DOHH2 (cell line): ENCODE data around the gene TRPC4AP.

Experiments used
- H3F3A ChIP-seq: fragments of 200-600 bp; sonication (generic), shearing (Covaris generic); 2 replicates; pipeline ENCODE4 v1.6.0; 2016; ENCODE audit warnings: antibody characterized with exemption, mild to moderate bottlenecking; ENCODE audit not compliant: control insufficient read depth, insufficient read depth
- H3K27ac ChIP-seq: fragments of 200-600 bp; sonication (generic); 2 replicates; pipeline ENCODE4 v1.5.1; 2014; ENCODE audit warnings: low read depth, mild to moderate bottlenecking, low read length, moderate library complexity
- H3K27me3 ChIP-seq: fragments of 200-600 bp; sonication (generic); 2 replicates; pipeline ENCODE4 v1.6.1; 2014; ENCODE audit warnings: mild to moderate bottlenecking, low read length, mixed read lengths; ENCODE audit not compliant: control insufficient read depth
- H3K36me3 ChIP-seq: fragments of 200-600 bp; sonication (generic); 2 replicates; pipeline ENCODE4 v1.6.1; 2014; ENCODE audit warnings: mild to moderate bottlenecking, low read length, moderate library complexity, mixed read lengths; ENCODE audit not compliant: control insufficient read depth
- H3K4me1 ChIP-seq: fragments of 200-600 bp; sonication (generic); 2 replicates; pipeline ENCODE4 v1.6.1; 2014; ENCODE audit warnings: mild to moderate bottlenecking, low read length, mixed read lengths; ENCODE audit not compliant: control insufficient read depth
- H3K4me2 ChIP-seq: fragments of 200-600 bp; sonication (generic); 2 replicates; pipeline ENCODE4 v1.6.0; 2014; ENCODE audit warnings: mild to moderate bottlenecking, low read length, moderate library complexity
- H3K4me3 ChIP-seq: fragments of 200-600 bp; sonication (generic); 2 replicates; pipeline ENCODE4 v1.5.1; 2014; ENCODE audit warnings: mild to moderate bottlenecking, low read length, mixed read lengths
- H3K79me2 ChIP-seq: fragments of 200-600 bp; sonication (generic); 2 replicates; pipeline ENCODE4 v1.6.1; 2014; ENCODE audit warnings: mild to moderate bottlenecking, low read length, mixed read lengths; ENCODE audit not compliant: control insufficient read depth
- H3K9me2 ChIP-seq: fragments of 200-600 bp; sonication (generic); replicated peaks from 2 replicates; pipeline ENCODE4 v1.6.1; 2014; ENCODE audit warnings: mild to moderate bottlenecking, low read length, mixed read lengths; ENCODE audit not compliant: control insufficient read depth
- H3K9me3 ChIP-seq: fragments of 200-600 bp; sonication (generic); 2 replicates; pipeline ENCODE4 v1.6.1; 2014; ENCODE audit warnings: antibody characterized with exemption, low read length, mixed read lengths; ENCODE audit not compliant: control insufficient read depth, insufficient read depth
- H4K20me1 ChIP-seq: fragments of 200-600 bp; sonication (generic); 2 replicates; pipeline ENCODE4 v1.6.0; 2014; ENCODE audit warnings: low read depth, mild to moderate bottlenecking, antibody characterized with exemption, low read length, moderate library complexity; ENCODE audit not compliant: control insufficient read depth, insufficient read depth
- CTCF ChIP-seq: fragments of 200-600 bp; sonication (generic); IDR thresholded peaks from one replicate; pipeline ENCODE4 v1.5.1; 2014; ENCODE audit warnings: antibody characterized with exemption, mild to moderate bottlenecking, low read depth, low read length; ENCODE audit not compliant: poor library complexity, severe bottlenecking
- EZH2phosphoT487 ChIP-seq: fragments of 200-600 bp; sonication (generic); IDR thresholded peaks from 2 replicates; pipeline ENCODE4 v1.6.1; 2017; ENCODE audit warnings: borderline replicate concordance, mild to moderate bottlenecking, antibody characterized with exemption, low read length, moderate library complexity, mixed read lengths

TRPC4AP gene

GRCh38 chr20:34955231-34956040, 137.2 kb downstream of the TRPC4AP start, which contains the start of the genes GSS and MYH7B:
TSS of gene GSS (minus strand) at chr20:34955806. CDS start at chr20:34951852, 3,954 bp downstream.
TSS of gene MYH7B (plus strand) at chr20:34955868. CDS start at chr20:34978006, 22,138 bp downstream.
- Histone ChIP-seq H3K4me3 (peak within 1 kb of the TSS; percentile 93), H3F3A (no peaks in the 10 kb centered on the region), H3K9me3 (no peaks in the 10 kb centered on the region), H4K20me1 (no peaks in the 10 kb centered on the region), H3K36me3 (peaks cover 15% of the 10 kb centered on the region), H3K4me2 (peak within 1 kb of the TSS; percentile 91), H3K9me2 (no peaks in the 10 kb centered on the region), H3K27me3 (no peaks in the 10 kb centered on the region), H3K27ac (peak within 1 kb of the TSS; percentile 54), H3K4me1 (peaks cover 31% of the 10 kb centered on the region), H3K79me2 (peaks cover 10% of the 10 kb centered on the region)
- TF ChIP-seq EZH2phosphoT487 = no peak
- peak; percentile 55 for TF ChIP-seq CTCF

GRCh38 chr20:34954904-34955230, 137.7 kb downstream of the TRPC4AP start:
- H3K9me3 ChIP-seq = no peaks in the 10 kb centered on the region
- TF ChIP-seq EZH2phosphoT487 = no peak
- no peak for TF ChIP-seq CTCF
- peaks cover 20% of the 10 kb centered on the region for H3K36me3 ChIP-seq
- peak overlapping the region; percentile 91 for H3K4me2 ChIP-seq
- H3K4me1 ChIP-seq = peaks cover 31% of the 10 kb centered on the region
- H3K27me3 ChIP-seq = no peaks in the 10 kb centered on the region
- peaks cover 10% of the 10 kb centered on the region for H3K79me2 ChIP-seq
- no peaks in the 10 kb centered on the region for H3K9me2 ChIP-seq
- H4K20me1 ChIP-seq = no peaks in the 10 kb centered on the region
- peak overlapping the region; percentile 93 for H3K4me3 ChIP-seq
- peak overlapping the region; percentile 54 for H3K27ac ChIP-seq
- no peaks in the 10 kb centered on the region for H3F3A ChIP-seq

GRCh38 chr20:34953960-34954359, 138.6 kb downstream of the TRPC4AP start:
- H4K20me1 ChIP-seq = no peaks in the 10 kb centered on the region
- no peaks in the 10 kb centered on the region for H3K27me3 ChIP-seq
- no peak for TF ChIP-seq EZH2phosphoT487
- peaks cover 25% of the 10 kb centered on the region for H3K36me3 ChIP-seq
- no peaks in the 10 kb centered on the region for H3K9me2 ChIP-seq
- peaks cover 10% of the 10 kb centered on the region for H3K79me2 ChIP-seq
- no peaks in the 10 kb centered on the region for H3F3A ChIP-seq
- H3K27ac ChIP-seq = no peak overlapping the region
- H3K4me2 ChIP-seq = no peak overlapping the region
- H3K4me3 ChIP-seq = no peak overlapping the region
- peaks cover 31% of the 10 kb centered on the region for H3K4me1 ChIP-seq
- H3K9me3 ChIP-seq = no peaks in the 10 kb centered on the region

- Histone ChIP-seq H3K36me3 (peaks cover 25% of the 10 kb centered on the region), H3K27me3 (no peaks in the 10 kb centered on the region), H3K4me1 (peaks cover 31% of the 10 kb centered on the region), H4K20me1 (no peaks in the 10 kb centered on the region), H3K79me2 (peaks cover 10% of the 10 kb centered on the region), H3K9me2 (no peaks in the 10 kb centered on the region), H3K4me3 (no peak overlapping the region), H3K27ac (no peak overlapping the region), H3F3A (no peaks in the 10 kb centered on the region), H3K9me3 (no peaks in the 10 kb centered on the region), H3K4me2 (no peak overlapping the region)
- no peak for TF ChIP-seq CTCF
- TF ChIP-seq EZH2phosphoT487 = no peak
These were observed 139.9 kb downstream of the TRPC4AP start for GRCh38 chr20:34952671-34953070.
